Pulmonary artery endothelial cell (primary cell): Measurements from ENCODE around the gene CRMP1. TPM values are rescaled to one million over a fixed set of nuclear protein-coding genes. Genes with fewer than 3 reads are reported as not detected.
A peak's percentile ranks its signal among the peaks of the same experiment; 100 is the strongest.
"Not testable (repeated sequence)": the region's sequence is repeated elsewhere in the genome, so short reads cannot be mapped to it uniquely, and the experiment has no call there.

Experiments used
- DNase-seq: peaks from one replicate; pipeline ENCODE4 v3.0.0-alpha.2; 2011; ENCODE audit warnings: low read depth, low spot score
- total RNA-seq: library from RNA; depleted of rRNA; stranded (reverse); fragments of >200 nt; gene quantifications from 2 replicates; pipeline ENCODE4 v1.2.3, GENCODE V29; 2014

The CRMP1 gene
- total RNA-seq, 1 donor from 2014 or later: under 0.01 TPM

- peak; percentile 15 for DNase-seq
These were observed 68.3 kb downstream of the CRMP1 start for GRCh38 chr4:5824635-5825034.

GRCh38 chr4:5824227-5824626 is 68.7 kb downstream of the CRMP1 start:
- peak; percentile 17 for DNase-seq

- DNase-seq: no peak
These were observed 69.2 kb downstream of the CRMP1 start for GRCh38 chr4:5823542-5824211.

DNA sequence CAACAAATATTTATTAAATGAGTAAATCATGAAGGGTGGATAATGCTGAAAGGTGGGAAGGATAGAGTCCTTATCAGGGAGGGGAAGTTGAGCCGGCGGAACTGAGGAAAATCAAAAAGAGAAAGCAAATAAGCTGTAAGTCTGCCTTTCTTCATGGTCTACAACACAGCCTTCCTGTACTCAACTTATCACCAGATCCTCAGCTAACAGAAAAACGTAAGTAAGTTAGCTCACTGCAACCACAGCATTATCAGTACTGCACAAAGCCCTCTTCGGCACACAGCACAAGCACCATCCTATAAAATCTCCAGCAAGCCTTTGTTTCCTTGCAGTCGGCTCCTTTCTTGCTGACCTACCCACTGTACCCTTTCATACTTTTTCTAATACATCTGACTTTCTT is 70.3 kb downstream of the CRMP1 start:
- no peak for DNase-seq

DNA sequence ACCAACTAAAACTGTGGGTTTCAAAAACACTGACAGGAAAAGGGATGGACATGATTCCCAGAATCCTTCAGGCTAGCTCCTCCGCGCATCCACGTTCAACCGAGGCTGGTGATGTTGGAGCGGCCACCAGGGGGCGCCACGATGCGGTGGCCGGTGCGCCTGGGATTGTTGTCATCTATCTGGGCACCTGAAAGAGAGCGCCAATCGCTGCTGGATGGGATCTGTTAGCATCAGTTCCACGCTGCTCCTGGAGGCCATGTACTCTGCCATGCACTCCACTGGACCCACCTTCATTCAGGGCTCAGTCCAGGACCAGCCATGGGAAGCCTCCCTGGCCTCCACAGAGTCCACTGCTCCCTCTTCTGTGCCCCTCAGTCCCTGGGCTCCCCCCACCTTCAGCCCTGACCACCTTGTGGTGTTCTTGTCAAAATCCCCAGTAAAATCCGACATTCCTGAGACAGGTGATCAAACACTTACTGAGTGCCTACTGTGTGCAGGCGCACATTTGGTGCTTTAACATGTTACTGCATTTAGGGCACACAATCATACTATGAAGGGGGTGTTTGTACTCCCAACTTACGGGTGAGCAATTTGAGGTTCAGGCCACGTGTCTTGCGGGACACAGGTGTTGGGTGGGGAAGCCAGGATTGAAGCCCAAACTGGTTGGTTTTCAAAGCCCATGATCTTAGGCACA is 71.1 kb downstream of the CRMP1 start:
- DNase-seq: no peak

DNA sequence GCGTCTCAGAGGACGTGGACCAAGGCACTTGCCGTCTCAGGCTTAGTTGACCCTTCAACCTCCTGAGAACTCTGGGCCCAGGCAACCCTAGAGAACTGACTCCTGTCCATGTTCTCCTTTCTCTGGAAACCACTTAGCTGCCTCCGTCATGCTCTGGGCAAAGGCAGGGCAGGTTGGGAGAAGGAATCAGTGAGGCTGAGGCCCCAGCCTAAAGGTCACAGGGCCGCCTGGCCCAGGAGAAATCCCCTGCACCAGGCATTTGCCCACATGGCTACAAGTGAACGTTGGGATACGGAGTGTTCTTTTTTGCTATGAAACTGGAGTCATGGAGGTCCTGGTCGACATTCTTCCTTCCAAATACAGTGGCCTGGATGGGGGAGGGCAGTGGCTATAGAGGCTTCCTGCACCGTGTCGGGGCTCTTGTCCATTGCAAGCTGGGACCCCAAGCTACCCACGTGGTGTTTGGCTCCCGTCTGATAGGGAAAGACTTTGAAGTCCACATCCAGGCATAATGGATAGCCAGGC is 76.0 kb downstream of the CRMP1 start:
- DNase-seq: no peak

DNA sequence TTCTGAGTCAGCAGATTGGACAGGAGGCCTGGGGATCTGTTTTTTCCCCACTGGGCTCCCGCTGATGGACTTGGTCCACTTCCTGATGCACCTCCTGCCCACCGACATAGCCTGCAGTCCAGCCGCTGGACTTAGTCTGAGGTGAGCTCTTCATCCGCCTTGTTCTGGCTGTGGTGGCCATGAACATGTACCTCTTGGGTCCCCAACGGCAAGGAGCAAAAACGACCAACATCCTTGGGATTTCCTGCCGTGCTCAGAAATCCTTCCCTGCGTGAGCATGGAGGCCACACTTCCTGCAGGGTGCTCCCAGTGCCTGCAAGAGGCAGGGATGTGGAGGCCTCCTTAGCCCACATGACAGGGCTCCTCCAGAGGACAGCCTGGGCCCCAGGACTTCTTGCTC is 76.8 kb downstream of the CRMP1 start:
- DNase-seq: no peak

DNA sequence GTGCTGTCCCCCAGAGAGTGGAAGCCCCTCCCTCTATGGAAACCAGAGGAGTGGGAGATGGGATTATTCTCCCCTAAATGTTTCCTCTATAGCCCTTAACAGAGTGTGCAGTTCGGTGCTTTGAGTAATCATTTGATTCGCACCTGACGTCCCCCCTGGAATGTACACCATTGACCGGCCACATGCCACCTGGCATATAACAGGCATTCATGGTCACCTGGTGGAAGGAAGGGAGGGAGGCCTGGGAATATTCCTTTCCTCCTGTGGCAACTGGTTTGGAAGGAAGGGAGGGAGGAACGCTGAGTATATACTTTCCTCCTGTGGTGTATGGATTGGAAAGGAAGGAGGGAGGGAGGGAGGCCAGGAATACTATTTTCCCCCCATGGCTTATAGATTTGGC is 77.2 kb downstream of the CRMP1 start:
- DNase-seq: no peak

DNA sequence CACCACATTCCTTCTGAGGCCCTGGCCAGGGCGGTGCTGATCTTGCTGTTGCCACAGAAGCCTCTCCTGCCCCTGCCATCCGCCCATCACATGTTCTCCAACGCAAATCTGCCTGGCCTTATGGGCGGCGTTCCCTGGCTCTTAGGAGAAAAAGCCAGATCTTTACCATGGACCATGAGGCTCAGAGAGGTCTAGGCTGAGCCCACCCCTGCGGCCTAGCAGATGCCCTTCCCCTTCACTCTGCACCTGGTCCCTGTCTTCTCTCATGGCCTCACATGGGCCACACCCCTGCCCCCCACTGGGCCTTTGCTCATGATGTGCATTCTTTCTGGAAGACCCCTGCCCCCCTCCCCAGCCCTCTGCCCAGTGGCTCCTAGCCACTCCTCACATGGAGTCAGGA is 78.5 kb downstream of the CRMP1 start:
- DNase-seq: no peak

DNA sequence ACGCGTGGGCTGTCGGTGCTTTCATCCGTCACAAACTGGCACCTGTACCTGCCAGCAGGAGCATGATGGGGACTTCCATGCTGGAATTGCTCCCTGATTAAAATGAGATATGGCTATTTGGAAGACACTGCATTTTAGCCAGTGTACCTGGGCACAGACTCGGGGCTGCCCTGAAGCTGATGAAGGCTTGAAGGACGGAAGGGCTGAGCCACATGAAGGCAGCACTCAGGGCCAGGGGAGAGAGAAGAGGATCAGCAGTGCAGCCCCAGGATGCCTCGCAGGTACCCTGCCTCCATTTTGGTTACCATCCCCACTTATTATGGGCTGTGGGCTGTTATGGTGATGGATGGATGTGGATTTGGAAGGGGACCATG is 79.0 kb downstream of the CRMP1 start:
- no peak for DNase-seq

DNA sequence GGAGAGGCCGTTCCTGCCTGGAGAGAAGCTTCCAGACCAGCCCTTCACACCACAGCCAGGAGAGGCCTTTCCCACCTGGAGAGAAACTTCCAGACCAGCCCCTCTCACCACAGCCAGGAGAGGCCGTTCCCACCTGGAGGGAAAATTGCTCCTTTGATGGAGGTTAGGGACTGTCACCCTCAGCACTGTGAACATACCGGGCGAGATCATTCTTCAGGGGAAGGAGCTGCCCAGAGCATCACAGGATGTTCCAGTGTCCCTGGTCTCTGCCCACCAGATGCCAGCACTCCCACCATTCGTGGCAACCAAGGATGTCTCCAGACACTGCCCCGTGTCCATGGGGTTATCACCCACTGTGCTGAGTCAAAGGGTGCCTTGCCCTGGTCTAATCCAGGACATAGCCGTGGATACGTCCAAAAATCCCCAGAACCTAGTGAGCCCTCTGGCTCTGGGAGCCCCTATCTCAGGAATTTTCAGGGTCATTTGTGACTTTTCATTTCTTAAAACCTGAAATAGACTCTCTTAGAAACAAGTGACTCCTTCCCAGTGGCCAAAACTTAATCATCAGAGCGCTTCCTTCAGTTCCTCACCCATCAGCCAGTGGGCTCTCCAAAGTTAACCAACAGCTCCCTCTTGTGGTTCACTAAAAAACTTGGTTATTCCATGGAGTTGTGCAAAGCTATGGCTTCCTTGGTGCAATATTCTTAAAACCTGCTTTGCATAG is 80.2 kb downstream of the CRMP1 start:
- peak; percentile 30 for DNase-seq

GRCh38 chr4:5812057-5812456 is 80.8 kb downstream of the CRMP1 start:
- not testable (repeated sequence) for DNase-seq

DNA sequence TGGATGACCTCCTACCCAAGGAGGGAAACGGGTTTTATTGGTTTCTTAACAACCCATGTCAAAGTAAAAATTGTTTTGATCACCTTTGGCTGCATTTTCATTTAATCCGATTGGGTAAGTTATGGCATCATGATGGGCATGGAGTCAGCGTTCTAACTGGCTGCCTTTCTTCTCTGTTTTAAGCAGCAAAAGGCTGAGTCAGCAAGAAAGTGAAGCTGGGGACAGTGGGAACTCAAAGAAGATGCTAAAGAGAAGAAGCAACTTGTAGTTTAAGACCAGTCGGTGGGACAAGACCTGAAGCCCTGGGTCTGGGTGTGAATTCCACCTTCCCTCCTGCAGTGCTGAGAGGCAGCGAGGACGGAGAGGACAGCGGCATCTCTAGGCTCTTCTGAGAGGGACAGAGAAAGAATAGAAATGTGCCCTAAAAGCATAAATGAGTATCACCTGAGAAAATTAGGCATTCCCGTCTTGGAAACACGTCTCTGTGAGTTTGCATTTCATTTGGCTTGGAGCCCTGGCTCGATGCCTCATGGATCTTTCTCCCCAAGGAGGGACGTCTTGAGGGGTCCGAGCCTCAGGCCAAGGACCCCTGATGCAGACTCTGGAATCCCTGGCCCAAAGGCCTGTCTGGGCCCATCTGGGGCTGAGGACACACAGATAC is 82.0 kb downstream of the CRMP1 start:
- no peak for DNase-seq

GRCh38 chr4:5810151-5810550 is 82.7 kb downstream of the CRMP1 start:
- no peak for DNase-seq

GRCh38 chr4:5809216-5809776 is 83.6 kb downstream of the CRMP1 start:
- no peak for DNase-seq

DNA sequence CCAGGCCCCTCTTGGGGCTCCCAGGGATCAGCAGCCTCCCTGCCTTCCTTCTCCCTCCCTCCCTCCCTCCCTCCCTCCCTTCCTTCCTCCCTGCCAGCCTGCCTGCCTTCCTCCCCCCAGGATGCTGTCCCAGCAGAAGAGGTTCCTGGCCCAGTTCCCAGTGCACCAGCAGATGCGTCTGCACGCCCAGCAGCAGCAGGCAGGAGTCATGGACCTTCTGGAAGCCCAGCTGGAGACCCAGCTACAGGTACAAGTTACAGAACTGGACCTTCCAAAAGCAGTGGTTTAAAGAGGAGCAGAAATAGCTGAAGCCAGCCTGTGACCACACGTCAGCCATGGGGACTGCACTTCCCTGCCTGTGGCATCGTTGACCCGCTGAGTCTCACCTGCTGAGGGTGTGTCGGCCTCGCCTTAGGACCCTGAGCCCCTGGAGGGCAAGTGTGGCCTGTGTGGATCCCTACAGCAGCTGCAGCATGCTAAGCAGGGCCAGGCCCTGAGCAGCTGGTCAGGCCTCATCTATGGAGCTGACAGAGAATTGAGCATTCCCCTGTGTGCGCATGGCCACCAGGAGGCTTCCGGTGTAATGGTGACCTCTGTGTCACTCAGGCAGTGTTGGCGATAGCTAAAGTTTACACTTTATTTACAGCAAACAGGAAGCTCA is 84.7 kb downstream of the CRMP1 start:
- no peak for DNase-seq

DNA sequence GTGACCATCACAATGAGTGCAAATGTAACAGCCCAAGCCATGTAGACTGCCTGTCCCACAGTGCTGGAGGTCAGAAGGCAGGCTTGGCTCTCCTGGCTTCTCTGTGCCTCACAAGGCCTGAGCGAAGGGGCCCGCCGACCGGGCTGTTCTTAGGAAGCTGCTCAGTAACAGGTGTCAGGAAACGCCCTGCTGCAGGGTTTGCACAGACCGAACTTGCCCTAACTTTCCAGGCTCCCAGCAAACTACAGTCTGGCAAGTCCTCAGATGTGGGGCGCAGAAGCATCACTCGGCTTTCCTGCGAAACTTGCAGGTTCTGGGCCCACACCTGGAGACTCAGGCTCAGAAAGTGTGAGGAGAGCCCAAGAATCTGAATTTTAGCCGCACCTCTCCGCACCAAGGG is 87.6 kb downstream of the CRMP1 start:
- DNase-seq: no peak

GRCh38 chr4:5804656-5805055 is 88.2 kb downstream of the CRMP1 start:
- no peak for DNase-seq

DNA sequence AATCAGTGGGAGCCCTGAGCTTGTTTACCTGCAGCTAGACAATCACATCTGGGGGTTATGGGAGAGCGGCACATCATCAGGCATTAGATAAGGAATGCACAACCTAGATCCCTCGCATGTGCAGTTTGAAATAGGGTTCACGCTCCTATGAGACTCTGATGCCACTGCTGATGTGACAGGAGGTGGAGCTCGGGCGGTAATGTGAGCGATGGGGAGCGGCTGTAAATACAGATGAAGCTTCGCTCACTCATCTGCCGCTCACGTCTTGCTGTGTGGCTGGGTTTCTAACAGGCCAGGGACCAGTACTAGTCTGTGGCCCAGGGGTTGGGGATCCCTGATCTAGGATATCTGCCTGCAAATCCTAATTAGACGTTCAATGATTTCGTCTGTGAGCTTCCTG is 90.3 kb downstream of the CRMP1 start:
- DNase-seq: no peak

DNA sequence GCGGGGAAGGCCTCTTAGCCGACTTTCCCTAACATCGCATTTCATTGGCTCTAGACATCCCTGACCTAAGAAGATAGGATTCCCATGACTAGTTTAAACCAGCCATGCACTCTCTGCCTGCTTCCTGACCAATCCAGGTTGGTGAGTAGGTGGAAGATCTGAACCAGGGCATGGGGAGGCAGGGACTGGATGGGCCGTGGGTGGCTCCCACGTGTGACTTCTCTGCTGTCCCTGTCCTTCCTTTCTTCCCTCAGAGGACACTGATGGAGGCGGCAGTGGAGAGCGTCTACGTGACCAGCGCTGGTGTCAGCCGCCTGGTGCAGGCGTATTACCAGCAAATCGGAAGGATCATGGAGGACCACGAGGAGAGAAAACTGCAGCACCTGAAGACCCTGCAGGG is 91.2 kb downstream of the CRMP1 start:
- no peak for DNase-seq

GRCh38 chr4:5800496-5800895 is 92.4 kb downstream of the CRMP1 start:
- no peak for DNase-seq
